HG02943 (cell line): ENCODE results near the gene MIDN.

ENCODE experiments used
- ATAC-seq: cut with Tn5 transposase; IDR thresholded peaks from one replicate; pipeline ENCODE4 v1.9.1; 2021; ENCODE audit warnings: mild to moderate bottlenecking, low read depth, moderate library complexity; ENCODE audit not compliant: unreplicated experiment

The MIDN gene

GRCh38 chr19:1307755-1308303 lies 59.4 kb downstream of the MIDN start:
- no peak for ATAC-seq

- no peak for ATAC-seq
Measured at GRCh38 chr19:1308718-1309117, 60.3 kb downstream of the MIDN start.
